RWPE2 (cell line): ENCODE results near the gene ZNF319.

ENCODE experiments used
- ATAC-seq: fragments of 200-7000 bp; cut with Tn5 transposase; 3 replicates; pipeline ENCODE4 v1.9.1; 2021; ENCODE audit warnings: low read depth
- DNase-seq: peaks from one replicate; pipeline ENCODE4 v3.0.0-alpha.2; 2020; ENCODE audit warnings: low spot score
- H3K27ac ChIP-seq: fragments of 450-650 bp; 2 replicates; pipeline ENCODE4 v1.5.1; 2017; ENCODE audit warnings: mild to moderate bottlenecking; ENCODE audit not compliant: poor library complexity, severe bottlenecking
- H3K27me3 ChIP-seq: fragments of 250-450 bp; sonication (Bioruptor Pico); 2 replicates; pipeline ENCODE4 v1.5.1; 2021; ENCODE audit warnings: mild to moderate bottlenecking, moderate library complexity; ENCODE audit not compliant: insufficient read depth, poor library complexity, severe bottlenecking
- H3K36me3 ChIP-seq: fragments of 250-450 bp; sonication (Bioruptor Pico); 2 replicates; pipeline ENCODE4 v1.5.1; 2020; ENCODE audit warnings: low read depth, mild to moderate bottlenecking, moderate library complexity
- H3K4me1 ChIP-seq: fragments of 250-450 bp; sonication (Bioruptor Pico); 2 replicates; pipeline ENCODE4 v1.5.1; 2021; ENCODE audit warnings: mild to moderate bottlenecking, moderate library complexity; ENCODE audit not compliant: insufficient read depth, poor library complexity, severe bottlenecking
- H3K4me3 ChIP-seq: fragments of 250-450 bp; sonication (Bioruptor Pico); 2 replicates; pipeline ENCODE4 v1.5.1; 2021; ENCODE audit warnings: mild to moderate bottlenecking, moderate library complexity; ENCODE audit not compliant: severe bottlenecking
- H3K9me3 ChIP-seq: fragments of 250-450 bp; sonication (Bioruptor Pico); 2 replicates; pipeline ENCODE4 v1.5.1; 2021; ENCODE audit warnings: mild to moderate bottlenecking, moderate library complexity; ENCODE audit not compliant: severe bottlenecking
- CTCF ChIP-seq: fragments of 450-650 bp; IDR thresholded peaks from one replicate; pipeline ENCODE4 v1.5.1; 2017; ENCODE audit warnings: mild to moderate bottlenecking, moderate library complexity; ENCODE audit not compliant: poor library complexity, severe bottlenecking

Gene ZNF319

GRCh38 chr16:58021661-58022551, 21.4 kb upstream of the ZNF319 start:
- peak overlapping the region; percentile 21 for H3K27ac ChIP-seq
- no peaks in the 10 kb centered on the region for H3K9me3 ChIP-seq
- H3K4me1 ChIP-seq, result peaks cover 11% of the 10 kb centered on the region
- peaks cover 5% of the 10 kb centered on the region; the same call in 1 of the 2 replicates for H3K36me3 ChIP-seq
- DNase-seq (no peak), ATAC-seq (0 out of 3 replicates have a peak, but pooled peaks have one; percentile 8)
- no peak for TF ChIP-seq CTCF
- no peaks in the 10 kb centered on the region for H3K27me3 ChIP-seq
- no peak overlapping the region for H3K4me3 ChIP-seq

- peak; percentile 84 for TF ChIP-seq CTCF
- DNase-seq (no peak), ATAC-seq (no peak)
- Histone ChIP-seq H3K36me3 (peaks cover 5% of the 10 kb centered on the region; the same call in 1 of the 2 replicates), H3K27ac (peak overlapping the region; percentile 21), H3K4me1 (peaks cover 11% of the 10 kb centered on the region), H3K9me3 (no peaks in the 10 kb centered on the region), H3K4me3 (no peak overlapping the region), H3K27me3 (no peaks in the 10 kb centered on the region)
Observed at GRCh38 chr16:58020628-58021521, 20.4 kb upstream of the ZNF319 start.

GRCh38 chr16:58019866-58020538, 19.5 kb upstream of the ZNF319 start:
- peaks cover 11% of the 10 kb centered on the region for H3K4me1 ChIP-seq
- DNase-seq (no peak), ATAC-seq (no peak)
- H3K27ac ChIP-seq, result no peak overlapping the region
- H3K36me3 ChIP-seq, result peaks cover 5% of the 10 kb centered on the region; the same call in 1 of the 2 replicates
- no peaks in the 10 kb centered on the region for H3K9me3 ChIP-seq
- H3K4me3 ChIP-seq, result no peak overlapping the region
- H3K27me3 ChIP-seq, result no peaks in the 10 kb centered on the region
- TF ChIP-seq CTCF, result no peak

DNA sequence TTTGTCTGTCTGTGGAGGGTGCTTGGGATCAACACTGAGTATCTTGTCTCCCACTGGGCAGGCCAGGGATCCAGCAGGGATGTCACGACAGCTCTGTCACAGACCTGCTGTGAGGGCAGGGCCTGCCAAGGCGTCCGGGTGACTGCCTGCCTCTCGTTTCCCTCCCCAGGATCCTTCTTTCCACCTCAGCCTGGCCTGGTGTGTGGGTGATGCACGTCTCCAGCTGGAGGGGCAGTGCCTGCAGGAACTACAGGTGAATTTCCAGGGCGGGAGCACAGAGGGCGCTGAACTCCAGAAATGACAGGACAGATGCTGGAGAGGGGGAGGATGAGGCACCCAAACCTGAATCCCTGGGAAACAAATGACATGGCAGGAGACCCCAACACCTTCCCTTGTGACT, 18.3 kb upstream of the ZNF319 start:
- Histone ChIP-seq H3K27me3 (no peaks in the 10 kb centered on the region), H3K4me1 (peaks cover 11% of the 10 kb centered on the region), H3K4me3 (no peak overlapping the region), H3K9me3 (no peaks in the 10 kb centered on the region), H3K36me3 (peaks cover 12% of the 10 kb centered on the region), H3K27ac (no peak overlapping the region)
- no peak for TF ChIP-seq CTCF
- no peak for DNase-seq
- ATAC-seq, result no peak
